Endothelial cell of coronary artery (primary cell): ENCODE data around the gene PREPL. TPM values are rescaled to one million over a fixed set of nuclear protein-coding genes. Genes with fewer than 3 reads are reported as not detected.

Experiments used
- total RNA-seq: library from RNA; depleted of rRNA; stranded (reverse); fragments of >200 nt; gene quantifications from 2 replicates; pipeline ENCODE4 v1.2.3, GENCODE V29; 2014

Gene PREPL
- 20.1 and 32.6 TPM in 2 replicates for total RNA-seq

DNA sequence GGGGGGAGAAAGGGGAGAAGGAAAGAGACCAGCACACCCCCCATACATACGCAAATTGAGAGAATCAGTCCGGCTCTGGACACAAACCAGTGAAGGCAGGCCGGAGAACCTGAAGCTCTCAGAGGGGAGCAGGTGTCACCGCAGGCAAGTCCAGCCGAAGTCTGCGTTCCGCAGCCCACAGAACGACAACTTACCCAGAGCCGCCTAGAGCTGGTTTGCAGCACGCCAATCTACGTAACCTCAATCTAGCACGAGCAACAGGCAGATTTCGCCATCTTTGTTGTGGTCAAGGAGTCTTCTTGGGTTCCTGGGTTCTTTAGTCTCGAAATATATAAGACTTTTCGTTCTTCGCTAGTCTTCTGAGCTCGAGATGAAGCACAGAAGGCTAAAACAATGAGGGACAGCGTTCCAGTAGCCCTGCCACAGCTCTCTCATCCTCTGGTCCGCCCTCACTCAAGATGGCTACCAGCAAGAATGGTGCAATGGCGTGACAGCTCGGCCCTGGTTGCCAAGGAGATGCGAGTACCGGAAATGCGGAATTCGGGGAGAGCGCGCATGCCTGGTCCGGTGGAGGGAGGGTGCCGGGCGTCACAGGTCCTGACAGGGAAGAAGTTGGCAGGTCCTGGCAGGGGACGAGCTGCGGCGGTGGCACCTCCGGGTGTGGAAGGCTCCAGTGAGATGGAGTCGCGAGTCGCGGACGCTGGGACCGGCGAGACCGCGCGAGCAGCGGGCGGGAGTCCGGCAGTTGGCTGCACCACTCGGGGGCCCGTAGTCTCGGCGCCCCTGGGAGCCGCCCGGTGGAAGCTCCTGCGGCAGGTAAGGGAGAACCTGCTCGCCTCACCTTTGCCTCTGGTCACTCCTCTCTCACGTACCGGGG, at the start of gene PREPL, which contains the start of gene CAMKMT:
Gene PREPL (minus strand): TSS at position 165 of the 877 bp plus-strand sequence. CDS start 15,152 bp downstream, outside the sequence.
Gene CAMKMT (plus strand): TSS at position 618 of the 877 bp plus-strand sequence.

Other genes with a start within 250 kb of the PREPL start
- 19.7 and 22.0 TPM in 2 replicates for gene PPM1B, start 192.6 kb downstream of the PREPL start, total RNA-seq
- gene SLC3A1, start 86.0 kb downstream of the PREPL start, total RNA-seq: not detected in 2 replicates
- 5.9 and 6.4 TPM in 2 replicates for gene CAMKMT, start 453 bp upstream of the PREPL start, total RNA-seq